Right lobe of liver (tissue), 5 donors: ENCODE measurements around the gene POTEH. TPM values are rescaled to one million over a fixed set of nuclear protein-coding genes. Genes with fewer than 3 reads are reported as not detected.

Source experiments
- small RNA-seq, 2 experiments: library from RNA; depleted of rRNA; stranded (forward); fragments of <200 nt; gene quantifications; one replicate each; pipeline ENCODE3, GENCODE V24; 2016
- total RNA-seq, 6 experiments: library from RNA; depleted of rRNA in 2 of 6; stranded (reverse); fragments of >200 nt in 2 of 6; fragmentation: NEBNext Ultra II Directional in 3 of 6; extraction: Animal tissue kit (Norgen Biotek cat#: 25700) in 3 of 6; gene quantifications; one replicate each; pipeline versions ENCODE4 v1.1.0 to v1.2.4, GENCODE V29; 2016 to 2023
- donor health status: DM: no; HTN: no; CAD: no.
- donor health status: DM: no; HTN: no; CAD: no.
- donor health status: DM: no; HTN: yes; CAD: no.
- donor health status: DM: no; HTN: yes; CAD: no.

Gene POTEH
- total RNA-seq, 6 experiments from 2014 or later: not detected

Small RNAs within 50 kb of the gene (small RNA-seq; reads per million reads assigned to genes)
- 0 reads per million in 2 experiments for gene RNU6-816P

Other genes with a start within 250 kb of the POTEH start
- not detected for gene OR11H1, start 161.8 kb upstream of the POTEH start, total RNA-seq